ENCODE measurements around the gene MKKS. TPM values are rescaled to one million over a fixed set of nuclear protein-coding genes. Genes with fewer than 3 reads are reported as not detected.

The MKKS gene
- total and polyA plus RNA-seq, 10 of the 15 experiments (the other 5 are each of a cell fraction or from before 2014, with no cell fraction given) = 4.3 to 17.9 (median 7.7) TPM

DNA sequence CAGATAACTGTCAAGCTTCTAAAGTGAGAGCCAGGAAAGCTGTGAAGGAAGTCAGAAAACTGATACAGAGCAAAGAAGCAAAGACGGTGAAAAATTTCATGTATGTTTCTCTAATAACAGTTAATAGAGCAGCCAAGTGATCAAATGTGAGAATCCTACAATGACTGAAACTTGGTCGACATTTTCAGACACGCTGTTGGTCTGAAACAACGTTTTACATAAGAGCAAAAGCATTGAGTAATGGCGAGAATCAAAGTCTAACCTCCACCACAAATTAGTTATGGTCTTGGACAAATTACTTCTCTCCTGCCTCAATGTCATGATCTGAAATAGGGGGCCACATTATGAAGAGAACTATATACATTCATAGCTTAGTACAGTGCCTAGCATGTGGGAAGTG, 3.3 kb downstream of the MKKS start:
- Histone ChIP-seq H3K79me2 (ENCODE audit: control insufficient read depth, insufficient read depth, low read length) (peaks cover 25% of the 10 kb centered on the region), H3K27me3 (replicated peaks in 1 of 2; ENCODE audit: control insufficient read depth in 2 of 2, insufficient read depth in 2 of 2, low read length in 1 of 2) (no peaks in the 10 kb centered on the region), H3K4me3 (peak overlapping the region; percentile 13; the same call in 1 of the 2 replicates), H3K4me1 (ENCODE audit: control insufficient read depth, insufficient read depth, low read length) (peaks cover 18% of the 10 kb centered on the region), H3K9me3 (replicated peaks; ENCODE audit: control insufficient read depth, insufficient read depth, low read length) (no peaks in the 10 kb centered on the region), H4K20me1 (ENCODE audit: control insufficient read depth, insufficient read depth) (no peaks in the 10 kb centered on the region), H2AFZ (ENCODE audit: control insufficient read depth, low read depth, low read length) (peak overlapping the region; percentile 20; the same call in 1 of the 2 replicates), H3K4me2 (ENCODE audit: control insufficient read depth, insufficient read depth) (peak overlapping the region; percentile 51; the same call in 1 of the 2 replicates), H3K27ac (ENCODE audit: control insufficient read depth, insufficient read depth) (peak overlapping the region; percentile 15; the same call in 1 of the 2 replicates), H3K36me3 (ENCODE audit: control insufficient read depth in 2 of 2, insufficient read depth in 2 of 2, low read length in 1 of 2) (no peaks in the 10 kb centered on the region), H3K9ac (ENCODE audit: control insufficient read depth, insufficient read depth, low read length) (no peak overlapping the region)
- no TSS peak for BruUV-seq (replicated peaks)
- intact Hi-C loops (cut with micrococcal nuclease; ENCODE audit: unreplicated experiment) (loop anchor here (5.0 to 10.0 kb wide), 4 partner anchors 82 to 1104 kb away; no protein-coding TSS in a partner anchor), in situ Hi-C loops (cut with MboI) (no loop called here)
- 6% methylated on average over 5 of the region's 5 CpGs for WGBS (ENCODE audit: insufficient coverage, insufficient replicate concordance, low lambda C conversion rate, missing lambda C conversion rate)
- ChIA-PET RAD21 (ENCODE audit: unreplicated experiment) (interaction anchor here (0.6 to 1.9 kb wide), 12 partner anchors 9 to 1027 kb away, joined by 3 to 13 read pairs (median 4); no protein-coding TSS in a partner anchor), CTCF (interaction anchor here (0.9 to 5.5 kb wide), 15 partner anchors 12 to 1022 kb away, joined by 3 to 31 read pairs (median 4); no protein-coding TSS in a partner anchor), SMC1A (ENCODE audit: uncharacterized antibody, unreplicated experiment) (interaction anchor here (0.6 to 7.3 kb wide), 16 partner anchors 9 to 121 kb away, joined by 3 to 60 read pairs (median 5); no protein-coding TSS in a partner anchor), POLR2A (interaction anchor here (1.0 to 1.7 kb wide), 5 partner anchors 27 to 83 kb away, joined by 4 to 6 read pairs (median 5); no protein-coding TSS in a partner anchor)
- DNase-seq (ENCODE audit: low read depth, low spot score) (no peak), FAIRE-seq (no peak), ATAC-seq (peak; percentile 6)
- TF ChIP-seq, protein P1, sequence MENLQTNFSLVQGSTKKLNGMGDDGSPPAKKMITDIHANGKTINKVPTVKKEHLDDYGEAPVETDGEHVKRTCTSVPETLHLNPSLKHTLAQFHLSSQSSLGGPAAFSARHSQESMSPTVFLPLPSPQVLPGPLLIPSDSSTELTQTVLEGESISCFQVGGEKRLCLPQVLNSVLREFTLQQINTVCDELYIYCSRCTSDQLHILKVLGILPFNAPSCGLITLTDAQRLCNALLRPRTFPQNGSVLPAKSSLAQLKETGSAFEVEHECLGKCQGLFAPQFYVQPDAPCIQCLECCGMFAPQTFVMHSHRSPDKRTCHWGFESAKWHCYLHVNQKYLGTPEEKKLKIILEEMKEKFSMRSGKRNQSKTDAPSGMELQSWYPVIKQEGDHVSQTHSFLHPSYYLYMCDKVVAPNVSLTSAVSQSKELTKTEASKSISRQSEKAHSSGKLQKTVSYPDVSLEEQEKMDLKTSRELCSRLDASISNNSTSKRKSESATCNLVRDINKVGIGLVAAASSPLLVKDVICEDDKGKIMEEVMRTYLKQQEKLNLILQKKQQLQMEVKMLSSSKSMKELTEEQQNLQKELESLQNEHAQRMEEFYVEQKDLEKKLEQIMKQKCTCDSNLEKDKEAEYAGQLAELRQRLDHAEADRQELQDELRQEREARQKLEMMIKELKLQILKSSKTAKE (IDR thresholded peaks at IDR 0.05; ENCODE audit: low read depth, poor library complexity, severe bottlenecking) = peak; percentile 70
- TF ChIP-seq, protein P2, sequence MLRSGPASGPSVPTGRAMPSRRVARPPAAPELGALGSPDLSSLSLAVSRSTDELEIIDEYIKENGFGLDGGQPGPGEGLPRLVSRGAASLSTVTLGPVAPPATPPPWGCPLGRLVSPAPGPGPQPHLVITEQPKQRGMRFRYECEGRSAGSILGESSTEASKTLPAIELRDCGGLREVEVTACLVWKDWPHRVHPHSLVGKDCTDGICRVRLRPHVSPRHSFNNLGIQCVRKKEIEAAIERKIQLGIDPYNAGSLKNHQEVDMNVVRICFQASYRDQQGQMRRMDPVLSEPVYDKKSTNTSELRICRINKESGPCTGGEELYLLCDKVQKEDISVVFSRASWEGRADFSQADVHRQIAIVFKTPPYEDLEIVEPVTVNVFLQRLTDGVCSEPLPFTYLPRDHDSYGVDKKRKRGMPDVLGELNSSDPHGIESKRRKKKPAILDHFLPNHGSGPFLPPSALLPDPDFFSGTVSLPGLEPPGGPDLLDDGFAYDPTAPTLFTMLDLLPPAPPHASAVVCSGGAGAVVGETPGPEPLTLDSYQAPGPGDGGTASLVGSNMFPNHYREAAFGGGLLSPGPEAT (IDR thresholded peaks at IDR 0.05; ENCODE audit: low read depth) = 0 out of 2 replicates have a peak, but pooled peaks have one; percentile 30
- TF ChIP-seq RCOR1 (conservative IDR thresholded peaks at IDR 0.05; ENCODE audit: low read depth, low read length) (no peak), ZNF217 (IDR thresholded peaks at IDR 0.05) (0 out of 2 replicates have a peak, but pooled peaks have one; percentile 21), ESRRA (IDR thresholded peaks at IDR 0.05; ENCODE audit: low read length) (no peak), BHLHE40 (IDR thresholded peaks at IDR 0.05; ENCODE audit: borderline replicate concordance in 1 of 2, low read depth in 2 of 2, low read length in 1 of 2) (peak in 1 of 2 experiments; percentile 6; a peak in 1 of 4 replicates), ZNF24 (IDR thresholded peaks at IDR 0.05) (0 out of 2 replicates have a peak, but pooled peaks have one; percentile 12), IKZF2 (IDR thresholded peaks at IDR 0.05) (peak in 1 of 2 experiments; percentile 7; a peak in 1 of 4 replicates), RUNX3 (IDR thresholded peaks at IDR 0.05; ENCODE audit: low read length) (peak; percentile 17; the same call in 1 of the 2 replicates), KLF5 (IDR thresholded peaks at IDR 0.05; ENCODE audit: partially characterized antibody) (no peak), CEBPB (IDR thresholded peaks at IDR 0.05; ENCODE audit: borderline replicate concordance in 1 of 2, low read depth in 2 of 2, low read length in 2 of 2) (no peak), ATF7 (IDR thresholded peaks at IDR 0.05; ENCODE audit: low read depth) (peak; percentile 40)
- TF ChIP-seq, protein P3, sequence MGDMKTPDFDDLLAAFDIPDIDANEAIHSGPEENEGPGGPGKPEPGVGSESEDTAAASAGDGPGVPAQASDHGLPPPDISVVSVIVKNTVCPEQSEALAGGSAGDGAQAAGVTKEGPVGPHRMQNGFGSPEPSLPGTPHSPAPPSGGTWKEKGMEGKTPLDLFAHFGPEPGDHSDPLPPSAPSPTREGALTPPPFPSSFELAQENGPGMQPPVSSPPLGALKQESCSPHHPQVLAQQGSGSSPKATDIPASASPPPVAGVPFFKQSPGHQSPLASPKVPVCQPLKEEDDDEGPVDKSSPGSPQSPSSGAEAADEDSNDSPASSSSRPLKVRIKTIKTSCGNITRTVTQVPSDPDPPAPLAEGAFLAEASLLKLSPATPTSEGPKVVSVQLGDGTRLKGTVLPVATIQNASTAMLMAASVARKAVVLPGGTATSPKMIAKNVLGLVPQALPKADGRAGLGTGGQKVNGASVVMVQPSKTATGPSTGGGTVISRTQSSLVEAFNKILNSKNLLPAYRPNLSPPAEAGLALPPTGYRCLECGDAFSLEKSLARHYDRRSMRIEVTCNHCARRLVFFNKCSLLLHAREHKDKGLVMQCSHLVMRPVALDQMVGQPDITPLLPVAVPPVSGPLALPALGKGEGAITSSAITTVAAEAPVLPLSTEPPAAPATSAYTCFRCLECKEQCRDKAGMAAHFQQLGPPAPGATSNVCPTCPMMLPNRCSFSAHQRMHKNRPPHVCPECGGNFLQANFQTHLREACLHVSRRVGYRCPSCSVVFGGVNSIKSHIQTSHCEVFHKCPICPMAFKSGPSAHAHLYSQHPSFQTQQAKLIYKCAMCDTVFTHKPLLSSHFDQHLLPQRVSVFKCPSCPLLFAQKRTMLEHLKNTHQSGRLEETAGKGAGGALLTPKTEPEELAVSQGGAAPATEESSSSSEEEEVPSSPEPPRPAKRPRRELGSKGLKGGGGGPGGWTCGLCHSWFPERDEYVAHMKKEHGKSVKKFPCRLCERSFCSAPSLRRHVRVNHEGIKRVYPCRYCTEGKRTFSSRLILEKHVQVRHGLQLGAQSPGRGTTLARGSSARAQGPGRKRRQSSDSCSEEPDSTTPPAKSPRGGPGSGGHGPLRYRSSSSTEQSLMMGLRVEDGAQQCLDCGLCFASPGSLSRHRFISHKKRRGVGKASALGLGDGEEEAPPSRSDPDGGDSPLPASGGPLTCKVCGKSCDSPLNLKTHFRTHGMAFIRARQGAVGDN (IDR thresholded peaks at IDR 0.05) = peak; percentile 29; the same call in 1 of the 2 replicates
- TF ChIP-seq, protein P4, sequence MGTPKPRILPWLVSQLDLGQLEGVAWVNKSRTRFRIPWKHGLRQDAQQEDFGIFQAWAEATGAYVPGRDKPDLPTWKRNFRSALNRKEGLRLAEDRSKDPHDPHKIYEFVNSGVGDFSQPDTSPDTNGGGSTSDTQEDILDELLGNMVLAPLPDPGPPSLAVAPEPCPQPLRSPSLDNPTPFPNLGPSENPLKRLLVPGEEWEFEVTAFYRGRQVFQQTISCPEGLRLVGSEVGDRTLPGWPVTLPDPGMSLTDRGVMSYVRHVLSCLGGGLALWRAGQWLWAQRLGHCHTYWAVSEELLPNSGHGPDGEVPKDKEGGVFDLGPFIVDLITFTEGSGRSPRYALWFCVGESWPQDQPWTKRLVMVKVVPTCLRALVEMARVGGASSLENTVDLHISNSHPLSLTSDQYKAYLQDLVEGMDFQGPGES (IDR thresholded peaks at IDR 0.05) = no peak

All from GM12878 (cell line).